Mesothelial cell of epicardium (in vitro differentiated cells): Measurements from ENCODE around the gene DIP2C. TPM values are rescaled to one million over a fixed set of nuclear protein-coding genes. Genes with fewer than 3 reads are reported as not detected.

Source experiments
- DNase-seq, 2 experiments: peaks; one replicate each; pipeline ENCODE4 v3.0.0; 2021; ENCODE audit warnings: low spot score in 2 of 2; ENCODE audit not compliant: unreplicated experiment in 2 of 2
- H3K27ac Mint-ChIP-seq: 2 replicates; pipeline ENCODE4 v1.8.0; 2021; ENCODE audit warnings: mixed read lengths
- H3K27me3 Mint-ChIP-seq: 2 replicates; pipeline ENCODE4 v1.8.0; 2021; ENCODE audit warnings: low read depth, mixed read lengths
- H3K36me3 Mint-ChIP-seq: 2 replicates; pipeline ENCODE4 v1.8.0; 2021; ENCODE audit warnings: mixed read lengths
- H3K4me1 Mint-ChIP-seq: 2 replicates; pipeline ENCODE4 v1.8.0; 2021; ENCODE audit warnings: mixed read lengths
- H3K4me3 Mint-ChIP-seq: 2 replicates; pipeline ENCODE4 v1.8.0; 2021; ENCODE audit warnings: mild to moderate bottlenecking, moderate library complexity, mixed read lengths
- H3K9me3 Mint-ChIP-seq: 2 replicates; pipeline ENCODE4 v1.8.0; 2021; ENCODE audit warnings: mixed read lengths
- CTCF ChIP-seq: fragments of 200-600 bp; sonication (generic); IDR thresholded peaks from one replicate; pipeline ENCODE4 v1.5.0; 2021; ENCODE audit warnings: antibody characterized with exemption; ENCODE audit not compliant: unreplicated experiment
- total RNA-seq: library from RNA; stranded (reverse); gene quantifications from 3 replicates; pipeline ENCODE4 v1.2.1, GENCODE V29; 2021

DIP2C gene
- total RNA-seq, 1 donor from 2014 or later = 30.3 TPM

DNA sequence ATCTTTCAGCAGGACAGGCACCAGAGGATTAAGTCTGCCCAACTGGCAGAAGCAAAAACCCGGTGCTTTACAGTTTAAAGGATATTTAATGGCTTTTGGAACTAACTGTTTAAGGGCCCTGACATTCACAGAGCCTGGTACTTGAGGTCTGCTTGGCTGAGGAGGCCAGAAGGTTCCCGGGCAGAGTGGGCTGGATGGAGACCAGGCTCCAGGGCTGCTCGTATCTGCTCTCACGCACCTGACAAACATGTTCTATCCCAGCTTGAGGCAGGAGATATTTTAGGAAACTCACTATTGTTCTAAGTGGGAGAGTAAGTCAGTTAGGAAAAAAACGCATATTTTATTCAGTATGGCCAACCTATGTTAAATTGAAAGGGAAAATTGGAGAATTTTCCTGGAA is 410.8 kb downstream of the DIP2C start:
- no peak for DNase-seq
- Mint-ChIP-seq H3K36me3 (peaks cover 42% of the 10 kb centered on the region), H3K9me3 (no peaks in the 10 kb centered on the region), H3K27ac (no peak overlapping the region), H3K4me1 (no peaks in the 10 kb centered on the region), H3K27me3 (no peaks in the 10 kb centered on the region), H3K4me3 (no peak overlapping the region)
- TF ChIP-seq CTCF = no peak

- TF ChIP-seq CTCF = no peak
Measured at GRCh38 chr10:277963-278362, 411.5 kb downstream of the DIP2C start.

GRCh38 chr10:275680-276079 is 413.8 kb downstream of the DIP2C start:
- no peak overlapping the region for H3K4me3 Mint-ChIP-seq
- no peak for DNase-seq
- no peak for TF ChIP-seq CTCF
- peaks cover 24% of the 10 kb centered on the region for H3K36me3 Mint-ChIP-seq
- no peaks in the 10 kb centered on the region for H3K27me3 Mint-ChIP-seq
- H3K27ac Mint-ChIP-seq = no peak overlapping the region
- no peaks in the 10 kb centered on the region for H3K9me3 Mint-ChIP-seq
- no peaks in the 10 kb centered on the region for H3K4me1 Mint-ChIP-seq

More at GRCh38 chr10:277963-278362, 411.5 kb downstream of the DIP2C start:
- no peak for DNase-seq
- no peak overlapping the region for H3K27ac Mint-ChIP-seq
- no peaks in the 10 kb centered on the region for H3K9me3 Mint-ChIP-seq
- no peaks in the 10 kb centered on the region for H3K4me1 Mint-ChIP-seq
- H3K27me3 Mint-ChIP-seq = no peaks in the 10 kb centered on the region
- no peak overlapping the region for H3K4me3 Mint-ChIP-seq
- H3K36me3 Mint-ChIP-seq = peaks cover 35% of the 10 kb centered on the region

DNA sequence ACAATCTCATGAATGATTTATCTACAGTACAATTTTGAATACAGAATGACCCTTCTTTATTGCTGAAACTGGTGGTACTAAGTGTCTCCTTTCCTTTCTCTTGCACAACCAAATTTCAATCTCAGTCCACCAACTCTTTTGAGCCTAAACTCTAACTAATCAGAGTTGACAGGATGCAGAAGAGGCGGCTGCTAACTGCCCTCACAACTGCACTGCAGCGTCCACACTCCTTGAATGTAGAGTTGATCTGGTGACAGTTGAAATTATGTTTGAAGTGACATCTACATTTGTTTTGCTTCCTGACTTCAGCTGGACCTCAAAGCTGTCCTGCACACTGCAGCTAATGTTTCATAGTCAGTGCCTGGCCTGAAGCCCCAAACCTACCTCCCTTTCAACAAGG is 414.6 kb downstream of the DIP2C start:
- H3K4me1 Mint-ChIP-seq = no peaks in the 10 kb centered on the region
- no peaks in the 10 kb centered on the region for H3K9me3 Mint-ChIP-seq
- no peak overlapping the region for H3K4me3 Mint-ChIP-seq
- H3K36me3 Mint-ChIP-seq = peaks cover 18% of the 10 kb centered on the region
- no peak for DNase-seq
- no peak overlapping the region for H3K27ac Mint-ChIP-seq
- H3K27me3 Mint-ChIP-seq = no peaks in the 10 kb centered on the region
- no peak for TF ChIP-seq CTCF

DNA sequence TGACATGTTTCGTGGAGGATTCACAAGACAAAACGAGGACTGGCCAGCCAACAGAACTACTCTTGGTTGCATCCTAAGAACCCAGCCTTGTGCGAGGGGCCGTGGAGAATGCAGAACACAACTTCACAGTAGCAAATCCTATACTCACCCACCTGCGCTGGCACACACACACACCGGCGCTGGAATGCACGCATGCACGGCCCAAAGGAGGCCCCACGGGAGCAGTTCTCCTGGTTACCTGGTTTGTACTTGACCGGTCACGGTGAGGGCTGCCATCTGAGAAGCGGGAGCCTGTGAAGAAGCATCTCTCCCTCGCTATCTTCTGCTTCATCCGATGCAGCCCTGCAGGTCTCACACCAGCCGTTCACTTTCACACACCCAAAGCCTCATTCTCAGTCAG is 416.4 kb downstream of the DIP2C start:
- Mint-ChIP-seq H3K9me3 (no peaks in the 10 kb centered on the region), H3K36me3 (peaks cover 16% of the 10 kb centered on the region), H3K4me1 (no peaks in the 10 kb centered on the region), H3K27ac (no peak overlapping the region), H3K4me3 (no peak overlapping the region), H3K27me3 (no peaks in the 10 kb centered on the region)
- no peak for DNase-seq
- no peak for TF ChIP-seq CTCF

- Mint-ChIP-seq H3K4me3 (no peak overlapping the region), H3K27ac (no peak overlapping the region), H3K27me3 (no peaks in the 10 kb centered on the region), H3K9me3 (no peaks in the 10 kb centered on the region), H3K4me1 (no peaks in the 10 kb centered on the region), H3K36me3 (peaks cover 4% of the 10 kb centered on the region)
- no peak for TF ChIP-seq CTCF
- DNase-seq = no peak
Measured at GRCh38 chr10:271722-272121, 417.7 kb downstream of the DIP2C start.
